ENCODE data around the gene MACROD2. TPM values are rescaled to one million over a fixed set of nuclear protein-coding genes. Genes with fewer than 3 reads are reported as not detected.

MACROD2 gene
- polyA plus RNA-seq, 1 experiment, result 0.47 TPM

GRCh38 chr20:14647016-14647415, 651.7 kb downstream of the MACROD2 start:
- TF ChIP-seq CTCF (IDR thresholded peaks at IDR 0.05; ENCODE audit: insufficient read depth, low read depth, low read length), result no peak
- ChIA-PET POLR2A (no interaction called here), CTCF (interaction anchor here (1.2 to 1.4 kb wide), 2 partner anchors 37 to 43 kb away, joined by 3 read pairs; no protein-coding TSS in a partner anchor)
- H3K27me3 ChIP-seq (ENCODE audit: control insufficient read depth, insufficient read depth, low read length), result no peaks in the 10 kb centered on the region
- H3K36me3 ChIP-seq (ENCODE audit: control insufficient read depth, insufficient read depth, low read length), result no peaks in the 10 kb centered on the region
- no peak for DNase-seq (ENCODE audit: low read depth)
- no peak overlapping the region for H3K4me3 ChIP-seq (ENCODE audit: low read depth, low read length)

- Histone ChIP-seq H3K4me3 (ENCODE audit: low read depth, low read length) (no peak overlapping the region), H3K36me3 (ENCODE audit: control insufficient read depth, insufficient read depth, low read length) (no peaks in the 10 kb centered on the region), H3K27me3 (ENCODE audit: control insufficient read depth, insufficient read depth, low read length) (no peaks in the 10 kb centered on the region)
- no peak for TF ChIP-seq CTCF (IDR thresholded peaks at IDR 0.05; ENCODE audit: insufficient read depth, low read depth, low read length)
- POLR2A ChIA-PET, result no interaction called here
- CTCF ChIA-PET, result interaction anchor here (0.6 kb wide), 1 partner anchor 214 kb away, joined by 3 read pairs; no protein-coding TSS in a partner anchor
- no peak for DNase-seq (ENCODE audit: low read depth)
Observed at GRCh38 chr20:14649662-14650061, 654.3 kb downstream of the MACROD2 start.

- POLR2A ChIA-PET, result no interaction called here
- CTCF ChIA-PET, result no interaction called here
- DNase-seq (ENCODE audit: low read depth), result no peak
- H3K4me3 ChIP-seq (ENCODE audit: low read depth, low read length), result no peak overlapping the region
- no peaks in the 10 kb centered on the region for H3K36me3 ChIP-seq (ENCODE audit: control insufficient read depth, insufficient read depth, low read length)
- no peak for TF ChIP-seq CTCF (IDR thresholded peaks at IDR 0.05; ENCODE audit: insufficient read depth, low read depth, low read length)
- no peaks in the 10 kb centered on the region for H3K27me3 ChIP-seq (ENCODE audit: control insufficient read depth, insufficient read depth, low read length)
Observed at GRCh38 chr20:14657266-14658005, 662.1 kb downstream of the MACROD2 start.

- DNase-seq (ENCODE audit: low read depth), result no peak
- no peaks in the 10 kb centered on the region for H3K36me3 ChIP-seq (ENCODE audit: control insufficient read depth, insufficient read depth, low read length)
- H3K4me3 ChIP-seq (ENCODE audit: low read depth, low read length), result no peak overlapping the region
- CTCF ChIA-PET, result no interaction called here
- no peaks in the 10 kb centered on the region for H3K27me3 ChIP-seq (ENCODE audit: control insufficient read depth, insufficient read depth, low read length)
- POLR2A ChIA-PET, result no interaction called here
- no peak for TF ChIP-seq CTCF (IDR thresholded peaks at IDR 0.05; ENCODE audit: insufficient read depth, low read depth, low read length)
Observed at GRCh38 chr20:14664101-14664500, 668.8 kb downstream of the MACROD2 start.

- no peak for DNase-seq (ENCODE audit: low read depth)
- CTCF ChIA-PET, result interaction anchor here (1.2 kb wide), 1 partner anchor 40 kb away, joined by 3 read pairs; no protein-coding TSS in a partner anchor
- no peak for TF ChIP-seq CTCF (IDR thresholded peaks at IDR 0.05; ENCODE audit: insufficient read depth, low read depth, low read length)
- no peak overlapping the region for H3K4me3 ChIP-seq (ENCODE audit: low read depth, low read length)
- no peaks in the 10 kb centered on the region for H3K27me3 ChIP-seq (ENCODE audit: control insufficient read depth, insufficient read depth, low read length)
- POLR2A ChIA-PET, result no interaction called here
- H3K36me3 ChIP-seq (ENCODE audit: control insufficient read depth, insufficient read depth, low read length), result no peaks in the 10 kb centered on the region
Observed at GRCh38 chr20:14666696-14667095, 671.4 kb downstream of the MACROD2 start.

Data from BJ (cell line).